HG02870 (cell line): Measurements from ENCODE around the gene ZNF668.
"Not testable (repeated sequence)": the region's sequence is repeated elsewhere in the genome, so short reads cannot be mapped to it uniquely, and the experiment has no call there.

Experiments
- ATAC-seq: cut with Tn5 transposase; IDR thresholded peaks from one replicate; pipeline ENCODE4 v1.9.1; 2021; ENCODE audit warnings: mild to moderate bottlenecking, moderate library complexity; ENCODE audit not compliant: unreplicated experiment

The ZNF668 gene

DNA sequence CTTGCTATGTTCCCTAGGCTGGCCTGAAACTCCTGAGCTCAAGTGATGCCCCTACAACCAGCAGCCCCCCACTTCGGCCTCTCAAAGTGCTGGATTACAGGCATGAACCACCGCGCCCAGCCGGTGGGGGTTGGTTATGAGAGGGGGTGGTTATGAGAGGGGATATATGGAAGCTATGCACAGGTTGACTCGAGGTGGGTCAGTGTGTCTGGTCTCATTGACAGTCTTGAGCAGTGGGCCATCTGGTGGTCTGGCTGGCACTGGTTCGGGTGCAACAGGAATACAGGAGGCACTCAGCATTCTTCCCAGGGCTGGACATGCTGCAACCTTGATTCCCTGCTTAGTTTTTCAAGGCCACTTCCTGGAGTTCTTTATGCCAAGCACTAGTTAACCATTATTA, 58.0 kb downstream of the ZNF668 start:
- ATAC-seq = no peak

DNA sequence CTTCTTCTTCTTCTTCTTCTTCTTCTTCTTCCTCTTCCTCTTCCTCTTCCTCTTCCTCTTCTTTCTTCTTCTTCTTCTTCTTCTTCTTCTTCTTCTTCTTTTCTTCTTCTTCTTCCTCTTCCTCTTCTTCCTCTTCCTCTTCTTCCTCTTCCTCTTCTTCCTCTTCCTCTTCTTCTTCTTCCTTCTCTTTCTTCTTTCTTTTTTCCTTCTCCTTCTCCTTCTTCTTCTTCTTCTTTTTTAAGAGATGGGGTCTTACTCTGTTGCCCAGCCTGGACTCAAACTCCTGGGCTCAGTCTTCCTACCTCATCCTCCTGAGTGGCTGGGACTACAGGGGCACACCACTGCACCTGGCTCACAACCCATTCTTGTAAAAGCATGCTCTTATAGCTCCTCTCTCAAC, 60.7 kb downstream of the ZNF668 start:
- not testable (repeated sequence) for ATAC-seq

DNA sequence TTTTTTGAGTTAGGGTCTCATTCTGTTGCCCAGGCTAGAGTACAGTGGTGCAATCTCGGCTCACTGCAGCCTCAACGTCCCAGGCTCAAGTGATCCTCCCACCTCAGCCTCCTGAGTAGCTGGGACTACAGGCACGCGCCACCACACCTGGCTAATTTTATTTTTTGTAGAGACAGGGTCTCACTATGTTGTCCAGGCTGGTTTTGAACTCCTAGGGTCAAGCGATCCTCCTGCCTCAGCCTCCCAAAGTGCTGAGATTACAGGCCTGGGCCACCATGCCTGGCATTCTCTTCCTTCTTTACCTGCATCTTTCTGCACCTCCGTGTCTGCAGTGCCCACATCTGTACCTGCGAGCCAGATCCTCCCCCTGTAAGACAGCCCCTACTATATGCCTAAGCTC, 62.2 kb downstream of the ZNF668 start:
- ATAC-seq = not testable (repeated sequence)
